ENCODE measurements around the gene LANCL3. TPM values are rescaled to one million over a fixed set of nuclear protein-coding genes. Genes with fewer than 3 reads are reported as not detected.

The LANCL3 gene
- total RNA-seq, 1 donor from 2014 or later: 0.07 TPM

GRCh38 chrX:37678574-37678973 lies 107.1 kb downstream of the LANCL3 start:
- no peak for DNase-seq (ENCODE audit: low read depth, low spot score)
- Mint-ChIP-seq H3K4me3 (no peak overlapping the region), H3K9me3 (no peaks in the 10 kb centered on the region), H3K27me3 (ENCODE audit: low read depth) (no peaks in the 10 kb centered on the region), H3K36me3 (ENCODE audit: low read depth) (no peaks in the 10 kb centered on the region), H3K4me1 (peaks cover 7% of the 10 kb centered on the region), H3K27ac (ENCODE audit: unreplicated experiment) (no peak overlapping the region)
- TF ChIP-seq CTCF (conservative IDR thresholded peaks at IDR 0.05): no peak

GRCh38 chrX:37679230-37679629 lies 107.8 kb downstream of the LANCL3 start:
- no peaks in the 10 kb centered on the region for H3K9me3 Mint-ChIP-seq
- H3K27ac Mint-ChIP-seq (ENCODE audit: unreplicated experiment): no peak overlapping the region
- DNase-seq (ENCODE audit: low read depth, low spot score): no peak
- H3K36me3 Mint-ChIP-seq (ENCODE audit: low read depth): no peaks in the 10 kb centered on the region
- TF ChIP-seq CTCF (conservative IDR thresholded peaks at IDR 0.05): no peak
- H3K27me3 Mint-ChIP-seq (ENCODE audit: low read depth): no peaks in the 10 kb centered on the region
- no peak overlapping the region for H3K4me3 Mint-ChIP-seq
- peaks cover 7% of the 10 kb centered on the region for H3K4me1 Mint-ChIP-seq

- Mint-ChIP-seq H3K9me3 (no peaks in the 10 kb centered on the region), H3K36me3 (ENCODE audit: low read depth) (no peaks in the 10 kb centered on the region), H3K27me3 (ENCODE audit: low read depth) (peaks cover 2% of the 10 kb centered on the region), H3K27ac (ENCODE audit: unreplicated experiment) (no peak overlapping the region), H3K4me3 (no peak overlapping the region), H3K4me1 (peaks cover 7% of the 10 kb centered on the region)
- DNase-seq (ENCODE audit: low read depth, low spot score): no peak
- TF ChIP-seq CTCF (conservative IDR thresholded peaks at IDR 0.05): no peak
Measured at GRCh38 chrX:37679888-37680287, 108.4 kb downstream of the LANCL3 start.

GRCh38 chrX:37684426-37684825 lies 113.0 kb downstream of the LANCL3 start:
- Mint-ChIP-seq H3K36me3 (ENCODE audit: low read depth) (no peaks in the 10 kb centered on the region), H3K4me3 (no peak overlapping the region), H3K27ac (ENCODE audit: unreplicated experiment) (no peak overlapping the region), H3K27me3 (ENCODE audit: low read depth) (peaks cover 17% of the 10 kb centered on the region), H3K4me1 (peaks cover 7% of the 10 kb centered on the region), H3K9me3 (no peaks in the 10 kb centered on the region)
- DNase-seq (ENCODE audit: low read depth, low spot score): no peak
- no peak for TF ChIP-seq CTCF (conservative IDR thresholded peaks at IDR 0.05)

- Mint-ChIP-seq H3K36me3 (ENCODE audit: low read depth) (no peaks in the 10 kb centered on the region), H3K9me3 (no peaks in the 10 kb centered on the region), H3K4me1 (peaks cover 7% of the 10 kb centered on the region), H3K4me3 (no peak overlapping the region), H3K27me3 (ENCODE audit: low read depth) (peaks cover 17% of the 10 kb centered on the region), H3K27ac (ENCODE audit: unreplicated experiment) (no peak overlapping the region)
- TF ChIP-seq CTCF (conservative IDR thresholded peaks at IDR 0.05): no peak
- no peak for DNase-seq (ENCODE audit: low read depth, low spot score)
Measured at GRCh38 chrX:37684973-37685372, 113.5 kb downstream of the LANCL3 start.

All from neural crest cell (in vitro differentiated cells).